ENCODE measurements around the gene TRIM17.
A peak's percentile ranks its signal among the peaks of the same experiment; 100 is the strongest.

The TRIM17 gene

DNA sequence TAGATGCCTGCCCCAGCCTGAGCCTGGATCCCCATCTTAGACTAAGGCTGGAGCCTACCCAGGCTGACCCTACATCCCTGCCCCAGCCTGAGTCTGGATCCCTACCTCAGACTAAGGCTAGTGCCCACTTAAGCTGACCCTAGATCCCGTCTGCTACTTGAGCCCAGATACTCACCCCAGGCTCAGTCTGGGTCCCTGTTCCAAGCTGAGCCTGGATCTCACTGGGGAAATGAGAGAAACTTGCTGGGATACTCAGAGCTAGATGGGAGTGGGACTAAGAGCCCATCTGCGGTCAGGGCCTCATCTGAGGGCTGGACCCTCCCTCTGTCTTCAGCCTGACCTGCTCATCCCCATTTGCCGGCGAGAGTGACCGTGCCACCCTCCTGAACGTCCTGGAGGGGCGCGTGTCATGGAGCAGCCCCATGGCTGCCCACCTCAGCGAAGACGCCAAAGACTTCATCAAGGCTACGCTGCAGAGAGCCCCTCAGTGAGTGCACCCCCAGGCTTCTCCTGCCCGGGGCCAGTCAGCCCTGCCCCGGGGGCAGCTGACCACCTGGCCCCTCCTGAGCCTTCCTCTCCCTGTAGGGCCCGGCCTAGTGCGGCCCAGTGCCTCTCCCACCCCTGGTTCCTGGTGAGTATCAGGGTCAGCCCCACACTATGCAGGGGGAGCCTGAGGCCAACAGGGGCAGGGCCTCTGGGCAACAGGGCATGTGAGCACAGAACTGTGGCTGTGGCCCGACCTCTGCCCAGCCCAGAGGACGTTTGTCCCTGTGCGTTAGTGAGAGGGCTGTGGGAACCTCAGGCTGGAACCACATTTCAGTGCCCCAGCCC is 46.8 kb downstream of the TRIM17 start:
- Histone ChIP-seq H3K4me1 (ENCODE audit: control insufficient read depth, insufficient read depth, low read length) (no peaks in the 10 kb centered on the region), H3K36me3 (ENCODE audit: control insufficient read depth in 2 of 2, insufficient read depth in 1 of 2, low read length in 2 of 2) (no peaks in the 10 kb centered on the region), H3K4me3 (ENCODE audit: low read depth, low read length) (no peak overlapping the region), H3K9me3 (ENCODE audit: control insufficient read depth, insufficient read depth, low read depth, low read length) (no peaks in the 10 kb centered on the region), H3K27ac (ENCODE audit: extremely low read depth, low read depth, low read length) (no peak overlapping the region)
- ChIA-PET CTCF (interaction anchor here (0.6 kb wide), 2 partner anchors 14 to 30 kb away, joined by 3 read pairs; no protein-coding TSS in a partner anchor), POLR2A (no interaction called here)
- TF ChIP-seq ZSCAN5A (tag by site-specific recombination; IDR thresholded peaks at IDR 0.05) (no peak), ZBTB17 (tag by site-specific recombination; IDR thresholded peaks at IDR 0.05) (peak; percentile 42; the same call in 1 of the 2 replicates)
- TF ChIP-seq, protein P1, sequence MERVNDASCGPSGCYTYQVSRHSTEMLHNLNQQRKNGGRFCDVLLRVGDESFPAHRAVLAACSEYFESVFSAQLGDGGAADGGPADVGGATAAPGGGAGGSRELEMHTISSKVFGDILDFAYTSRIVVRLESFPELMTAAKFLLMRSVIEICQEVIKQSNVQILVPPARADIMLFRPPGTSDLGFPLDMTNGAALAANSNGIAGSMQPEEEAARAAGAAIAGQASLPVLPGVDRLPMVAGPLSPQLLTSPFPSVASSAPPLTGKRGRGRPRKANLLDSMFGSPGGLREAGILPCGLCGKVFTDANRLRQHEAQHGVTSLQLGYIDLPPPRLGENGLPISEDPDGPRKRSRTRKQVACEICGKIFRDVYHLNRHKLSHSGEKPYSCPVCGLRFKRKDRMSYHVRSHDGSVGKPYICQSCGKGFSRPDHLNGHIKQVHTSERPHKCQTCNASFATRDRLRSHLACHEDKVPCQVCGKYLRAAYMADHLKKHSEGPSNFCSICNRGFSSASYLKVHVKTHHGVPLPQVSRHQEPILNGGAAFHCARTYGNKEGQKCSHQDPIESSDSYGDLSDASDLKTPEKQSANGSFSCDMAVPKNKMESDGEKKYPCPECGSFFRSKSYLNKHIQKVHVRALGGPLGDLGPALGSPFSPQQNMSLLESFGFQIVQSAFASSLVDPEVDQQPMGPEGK (tag by site-specific recombination; IDR thresholded peaks at IDR 0.05): 0 out of 2 replicates have a peak, but pooled peaks have one; percentile 5

- POLR2A ChIA-PET: no interaction called here
These were observed 47.7 kb downstream of the TRIM17 start for GRCh38 chr1:228368801-228369607.

More at GRCh38 chr1:228368801-228369607, 47.7 kb downstream of the TRIM17 start:
- CTCF ChIA-PET: interaction anchor here (0.6 kb wide), 1 partner anchor 13 kb away, joined by 3 read pairs; no protein-coding TSS in a partner anchor
- Histone ChIP-seq H3K36me3 (ENCODE audit: control insufficient read depth in 2 of 2, insufficient read depth in 1 of 2, low read length in 2 of 2) (no peaks in the 10 kb centered on the region), H3K4me1 (ENCODE audit: control insufficient read depth, insufficient read depth, low read length) (no peaks in the 10 kb centered on the region), H3K27ac (ENCODE audit: extremely low read depth, low read depth, low read length) (no peak overlapping the region), H3K4me3 (ENCODE audit: low read depth, low read length) (no peak overlapping the region), H3K9me3 (ENCODE audit: control insufficient read depth, insufficient read depth, low read depth, low read length) (no peaks in the 10 kb centered on the region)
- TF ChIP-seq, protein P2, sequence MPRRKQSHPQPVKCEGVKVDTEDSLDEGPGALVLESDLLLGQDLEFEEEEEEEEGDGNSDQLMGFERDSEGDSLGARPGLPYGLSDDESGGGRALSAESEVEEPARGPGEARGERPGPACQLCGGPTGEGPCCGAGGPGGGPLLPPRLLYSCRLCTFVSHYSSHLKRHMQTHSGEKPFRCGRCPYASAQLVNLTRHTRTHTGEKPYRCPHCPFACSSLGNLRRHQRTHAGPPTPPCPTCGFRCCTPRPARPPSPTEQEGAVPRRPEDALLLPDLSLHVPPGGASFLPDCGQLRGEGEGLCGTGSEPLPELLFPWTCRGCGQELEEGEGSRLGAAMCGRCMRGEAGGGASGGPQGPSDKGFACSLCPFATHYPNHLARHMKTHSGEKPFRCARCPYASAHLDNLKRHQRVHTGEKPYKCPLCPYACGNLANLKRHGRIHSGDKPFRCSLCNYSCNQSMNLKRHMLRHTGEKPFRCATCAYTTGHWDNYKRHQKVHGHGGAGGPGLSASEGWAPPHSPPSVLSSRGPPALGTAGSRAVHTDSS (tag by site-specific recombination; IDR thresholded peaks at IDR 0.05): no peak
- no peak for TF ChIP-seq ZNF48 (tag by site-specific recombination; IDR thresholded peaks at IDR 0.05)
- no peak for TF ChIP-seq ZNF600 (tag by site-specific recombination; IDR thresholded peaks at IDR 0.05)
- TF ChIP-seq, protein P3, sequence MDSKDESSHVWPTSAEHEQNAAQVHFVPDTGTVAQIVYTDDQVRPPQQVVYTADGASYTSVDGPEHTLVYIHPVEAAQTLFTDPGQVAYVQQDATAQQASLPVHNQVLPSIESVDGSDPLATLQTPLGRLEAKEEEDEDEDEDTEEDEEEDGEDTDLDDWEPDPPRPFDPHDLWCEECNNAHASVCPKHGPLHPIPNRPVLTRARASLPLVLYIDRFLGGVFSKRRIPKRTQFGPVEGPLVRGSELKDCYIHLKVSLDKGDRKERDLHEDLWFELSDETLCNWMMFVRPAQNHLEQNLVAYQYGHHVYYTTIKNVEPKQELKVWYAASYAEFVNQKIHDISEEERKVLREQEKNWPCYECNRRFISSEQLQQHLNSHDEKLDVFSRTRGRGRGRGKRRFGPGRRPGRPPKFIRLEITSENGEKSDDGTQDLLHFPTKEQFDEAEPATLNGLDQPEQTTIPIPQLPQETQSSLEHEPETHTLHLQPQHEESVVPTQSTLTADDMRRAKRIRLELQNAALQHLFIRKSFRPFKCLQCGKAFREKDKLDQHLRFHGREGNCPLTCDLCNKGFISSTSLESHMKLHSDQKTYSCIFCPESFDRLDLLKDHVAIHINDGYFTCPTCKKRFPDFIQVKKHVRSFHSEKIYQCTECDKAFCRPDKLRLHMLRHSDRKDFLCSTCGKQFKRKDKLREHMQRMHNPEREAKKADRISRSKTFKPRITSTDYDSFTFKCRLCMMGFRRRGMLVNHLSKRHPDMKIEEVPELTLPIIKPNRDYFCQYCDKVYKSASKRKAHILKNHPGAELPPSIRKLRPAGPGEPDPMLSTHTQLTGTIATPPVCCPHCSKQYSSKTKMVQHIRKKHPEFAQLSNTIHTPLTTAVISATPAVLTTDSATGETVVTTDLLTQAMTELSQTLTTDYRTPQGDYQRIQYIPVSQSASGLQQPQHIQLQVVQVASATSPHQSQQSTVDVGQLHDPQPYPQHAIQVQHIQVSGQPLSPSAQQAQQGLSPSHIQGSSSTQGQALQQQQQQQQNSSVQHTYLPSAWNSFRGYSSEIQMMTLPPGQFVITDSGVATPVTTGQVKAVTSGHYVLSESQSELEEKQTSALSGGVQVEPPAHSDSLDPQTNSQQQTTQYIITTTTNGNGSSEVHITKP (tag by site-specific recombination; IDR thresholded peaks at IDR 0.05): peak; percentile 19; the same call in 1 of the 2 replicates
- TF ChIP-seq ZNF335 (tag by site-specific recombination; conservative IDR thresholded peaks at IDR 0.05): peak; percentile 54
- peak; percentile 81 for TF ChIP-seq ZBTB17 (tag by site-specific recombination; IDR thresholded peaks at IDR 0.05)

Data from HEK293 (cell line).